ENCODE results near the gene CCDC12. TPM values are rescaled to one million over a fixed set of nuclear protein-coding genes. Genes with fewer than 3 reads are reported as not detected.

CCDC12 gene
- total RNA-seq, 4 donors from 2014 or later: 30.8 to 61.5 (median 45.4) TPM

DNA sequence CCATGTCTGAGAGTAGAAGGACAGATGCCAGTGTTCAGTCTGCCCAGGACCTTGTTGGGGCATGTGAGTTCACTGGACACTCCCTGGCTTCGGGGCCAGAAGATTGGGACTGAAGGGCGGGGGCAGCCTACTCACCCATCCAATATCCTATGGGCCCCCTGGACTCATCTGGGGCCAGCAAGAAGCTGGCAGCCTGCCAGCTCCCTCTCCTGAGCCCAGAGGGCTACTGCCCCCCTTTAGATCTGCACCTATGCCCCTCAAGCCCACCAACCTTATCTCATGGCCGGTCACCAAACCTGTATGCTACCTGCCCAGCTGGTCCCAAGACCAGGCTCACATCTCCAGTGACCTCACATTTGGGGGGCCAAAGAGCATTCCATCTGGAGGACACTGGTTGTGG, 90.9 kb downstream of the CCDC12 start:
- no peak for DNase-seq (ENCODE audit: low spot score)
- TF ChIP-seq, protein P1, sequence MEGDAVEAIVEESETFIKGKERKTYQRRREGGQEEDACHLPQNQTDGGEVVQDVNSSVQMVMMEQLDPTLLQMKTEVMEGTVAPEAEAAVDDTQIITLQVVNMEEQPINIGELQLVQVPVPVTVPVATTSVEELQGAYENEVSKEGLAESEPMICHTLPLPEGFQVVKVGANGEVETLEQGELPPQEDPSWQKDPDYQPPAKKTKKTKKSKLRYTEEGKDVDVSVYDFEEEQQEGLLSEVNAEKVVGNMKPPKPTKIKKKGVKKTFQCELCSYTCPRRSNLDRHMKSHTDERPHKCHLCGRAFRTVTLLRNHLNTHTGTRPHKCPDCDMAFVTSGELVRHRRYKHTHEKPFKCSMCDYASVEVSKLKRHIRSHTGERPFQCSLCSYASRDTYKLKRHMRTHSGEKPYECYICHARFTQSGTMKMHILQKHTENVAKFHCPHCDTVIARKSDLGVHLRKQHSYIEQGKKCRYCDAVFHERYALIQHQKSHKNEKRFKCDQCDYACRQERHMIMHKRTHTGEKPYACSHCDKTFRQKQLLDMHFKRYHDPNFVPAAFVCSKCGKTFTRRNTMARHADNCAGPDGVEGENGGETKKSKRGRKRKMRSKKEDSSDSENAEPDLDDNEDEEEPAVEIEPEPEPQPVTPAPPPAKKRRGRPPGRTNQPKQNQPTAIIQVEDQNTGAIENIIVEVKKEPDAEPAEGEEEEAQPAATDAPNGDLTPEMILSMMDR (IDR thresholded peaks at IDR 0.05): no peak
- no peak for ATAC-seq (ENCODE audit: low FRiP score)

DNA sequence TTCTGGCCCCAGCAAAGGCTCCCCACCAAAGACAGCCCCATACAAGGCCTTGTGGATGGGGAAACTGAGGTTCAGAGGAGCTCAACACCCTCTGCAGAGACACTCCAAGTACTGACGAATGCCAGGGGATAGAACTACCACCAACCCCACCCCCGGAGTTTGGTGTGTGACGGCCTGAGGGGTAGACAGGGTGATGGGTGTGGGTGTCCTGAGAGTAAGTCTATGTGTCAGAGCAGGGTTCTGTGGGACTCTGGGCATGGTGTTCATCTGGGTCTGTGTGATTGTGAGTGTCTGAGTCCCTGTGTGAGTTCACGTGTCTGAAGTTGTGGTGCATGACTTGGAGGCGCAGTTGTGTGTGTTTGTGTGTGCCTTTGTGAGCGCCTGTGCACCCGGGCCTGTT, 91.6 kb downstream of the CCDC12 start:
- DNase-seq (ENCODE audit: low spot score) (no peak), ATAC-seq (ENCODE audit: low FRiP score) (no peak)
- TF ChIP-seq, protein P1 (IDR thresholded peaks at IDR 0.05): no peak

DNA sequence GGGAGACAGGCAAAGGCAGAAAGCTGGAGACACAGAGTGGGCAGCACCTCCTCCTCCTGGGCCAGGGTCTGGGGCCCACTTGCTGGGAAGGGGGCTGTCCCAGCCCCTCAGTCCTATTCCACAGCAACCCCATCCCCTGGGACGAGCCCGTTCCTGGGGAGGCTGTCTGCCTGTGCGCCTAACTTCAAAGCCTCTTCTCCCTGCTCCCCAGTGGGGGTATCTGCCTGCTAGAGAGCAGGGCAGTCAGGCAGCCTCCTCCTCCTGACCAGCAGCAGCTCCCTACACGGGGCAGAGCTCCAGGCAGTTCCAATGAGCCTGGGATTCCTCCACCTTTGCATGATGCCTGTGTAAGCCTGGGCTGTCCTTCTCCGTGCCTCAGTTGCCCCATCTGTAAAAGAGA, 92.1 kb downstream of the CCDC12 start:
- DNase-seq (ENCODE audit: low spot score) (no peak), ATAC-seq (ENCODE audit: low FRiP score) (no peak)
- TF ChIP-seq, protein P1 (IDR thresholded peaks at IDR 0.05): no peak

DNA sequence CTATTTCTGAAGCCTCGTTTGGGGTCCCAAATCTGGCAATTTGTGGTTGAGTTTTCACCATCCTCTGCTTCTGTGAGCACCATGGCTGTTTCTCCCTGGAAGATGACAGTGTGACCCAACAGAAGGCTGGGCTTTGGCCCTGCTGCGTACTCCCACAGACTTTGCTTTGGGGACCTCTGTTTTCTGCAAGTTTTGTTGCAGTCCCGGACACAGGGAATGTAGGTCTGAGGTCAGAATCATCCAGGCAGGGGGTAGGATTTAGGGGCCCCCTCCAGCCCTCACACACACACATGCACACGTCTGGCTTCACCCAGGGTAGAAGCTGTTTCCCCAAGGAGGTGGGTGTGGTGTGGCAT, 92.7 kb downstream of the CCDC12 start:
- no peak for DNase-seq (ENCODE audit: low spot score)
- TF ChIP-seq, protein P1 (IDR thresholded peaks at IDR 0.05): no peak
- ATAC-seq (ENCODE audit: low FRiP score): no peak

DNA sequence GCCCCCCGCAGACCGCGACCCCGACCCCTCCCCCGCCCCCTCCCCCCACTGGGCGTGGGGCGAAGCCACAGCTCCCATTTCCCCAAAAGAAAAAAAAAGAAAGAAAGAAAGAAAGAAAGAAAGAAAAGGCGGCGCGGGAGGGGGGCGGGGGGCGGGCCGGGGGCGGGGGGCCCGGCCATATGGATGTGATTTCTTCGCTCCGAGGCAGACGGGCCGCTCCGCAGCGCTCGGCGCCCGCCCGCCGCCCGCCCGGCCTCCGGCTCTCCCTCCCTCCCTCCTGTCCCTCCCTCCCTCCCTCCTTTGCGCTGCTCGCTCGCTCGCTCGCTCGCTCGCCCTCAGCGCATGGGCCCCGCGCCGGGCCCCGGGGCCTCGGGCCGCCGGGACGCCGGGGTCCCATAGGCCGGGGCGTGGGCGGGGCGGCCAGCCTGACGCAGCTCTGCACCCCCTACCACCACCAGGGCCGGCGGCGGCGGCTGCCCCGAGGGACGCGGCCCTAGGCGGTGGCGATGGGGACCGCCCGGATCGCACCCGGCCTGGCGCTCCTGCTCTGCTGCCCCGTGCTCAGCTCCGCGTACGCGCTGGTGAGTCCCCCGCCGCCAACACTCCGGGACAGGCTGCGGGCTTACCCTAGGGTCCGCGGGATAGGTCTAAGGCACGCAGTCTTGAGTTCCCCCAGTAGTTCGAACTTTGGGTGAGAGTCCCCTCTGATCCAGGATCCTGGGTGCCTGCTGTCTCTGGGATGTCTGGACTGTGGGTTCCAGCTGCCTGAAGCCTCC, 93.3 kb downstream of the CCDC12 start:
- DNase-seq (ENCODE audit: low spot score) (no peak), ATAC-seq (ENCODE audit: low FRiP score) (no peak)
- TF ChIP-seq, protein P1 (IDR thresholded peaks at IDR 0.05): no peak

DNA sequence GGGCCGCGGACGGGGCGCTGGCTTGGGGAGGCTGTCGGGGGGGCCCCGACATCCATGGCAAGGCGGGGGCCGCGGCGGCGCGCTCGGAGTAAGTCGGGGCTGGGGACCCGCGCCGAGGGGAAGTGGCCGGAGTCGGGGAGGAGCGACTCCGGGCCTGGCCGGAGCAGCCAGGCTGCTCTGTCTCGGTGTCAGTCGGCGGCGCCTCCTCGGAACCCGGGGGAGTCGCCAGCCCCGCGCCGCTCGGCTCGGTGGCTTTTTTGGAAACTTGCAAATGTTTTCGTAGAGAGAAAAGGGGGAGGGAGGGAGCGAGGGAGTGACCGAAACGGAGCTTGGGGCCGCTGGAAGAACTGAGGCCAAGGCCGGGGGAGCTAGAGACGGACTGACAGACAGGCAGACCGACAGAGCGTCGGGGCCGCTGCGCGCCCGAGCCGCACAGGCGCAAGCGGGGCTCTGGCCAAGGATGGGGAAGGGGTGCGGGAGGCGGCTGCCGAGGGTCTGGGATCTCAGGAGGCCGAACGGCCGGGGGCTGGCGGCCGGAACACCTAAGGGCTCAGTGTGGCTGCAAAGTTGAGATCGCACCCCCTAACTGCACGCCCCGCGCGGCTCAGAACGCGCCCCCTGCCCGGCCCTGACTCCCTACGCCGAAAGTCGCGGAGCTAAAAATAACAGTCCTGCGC, 94.0 kb downstream of the CCDC12 start:
- DNase-seq (ENCODE audit: low spot score) (no peak), ATAC-seq (ENCODE audit: low FRiP score) (peak; percentile 35)
- TF ChIP-seq, protein P1 (IDR thresholded peaks at IDR 0.05): no peak
